HEK293 (cell line): ENCODE measurements around the gene EGR1.

Experiments used
- GLI4 ChIP-seq: fragments of 450-650 bp; formaldehyde crosslinking; IDR thresholded peaks from 2 replicates; pipeline ENCODE4 v1.5.1; 2016; ENCODE audit warnings: missing biosample characterization, missing genetic modification characterization
- GLIS1 ChIP-seq: fragments of 450-650 bp; formaldehyde crosslinking; IDR thresholded peaks from 2 replicates; pipeline ENCODE4 v1.5.1; 2016; ENCODE audit warnings: missing biosample characterization, missing genetic modification characterization
- HOXD13 ChIP-seq: sonication (generic); formaldehyde crosslinking; IDR thresholded peaks from 2 replicates; pipeline ENCODE4 v1.8.0; 2022; ENCODE audit warnings: missing genetic modification reagents, borderline replicate concordance
- KLF1 ChIP-seq: fragments of 450-650 bp; formaldehyde crosslinking; IDR thresholded peaks from 2 replicates; pipeline ENCODE4 v1.5.1; 2016; ENCODE audit warnings: missing biosample characterization, missing genetic modification characterization
- KLF8 ChIP-seq: fragments of 450-650 bp; formaldehyde crosslinking; IDR thresholded peaks from 2 replicates; pipeline ENCODE4 v1.5.1; 2016; ENCODE audit warnings: missing biosample characterization, missing genetic modification characterization
- KLF9 ChIP-seq: fragments of 450-650 bp; formaldehyde crosslinking; IDR thresholded peaks from 2 replicates; pipeline ENCODE4 v1.5.1; 2016; ENCODE audit warnings: missing biosample characterization, missing genetic modification characterization, low read depth
- PRDM1 ChIP-seq: fragments of 450-650 bp; formaldehyde crosslinking; IDR thresholded peaks from 2 replicates; pipeline ENCODE4; 2016; ENCODE audit warnings: missing biosample characterization, missing genetic modification characterization
- PRDM10 ChIP-seq: fragments of 450-650 bp; formaldehyde crosslinking; IDR thresholded peaks from 2 replicates; pipeline ENCODE4 v1.5.1; 2016; ENCODE audit warnings: missing biosample characterization, missing genetic modification characterization
- SALL2 ChIP-seq: fragments of 450-650 bp; formaldehyde crosslinking; IDR thresholded peaks from 2 replicates; pipeline ENCODE4 v1.5.0; 2017; ENCODE audit warnings: missing biosample characterization, mild to moderate bottlenecking, missing genetic modification characterization, borderline replicate concordance
- SETDB1 ChIP-seq: IDR thresholded peaks from one replicate; pipeline ENCODE4 v1.6.1; 2017; ENCODE audit warnings: mild to moderate bottlenecking, low read length, moderate library complexity, mixed read lengths; ENCODE audit not compliant: insufficient read length
- TSHZ1 ChIP-seq: fragments of 450-650 bp; formaldehyde crosslinking; IDR thresholded peaks from 2 replicates; pipeline ENCODE4 v1.5.1; 2016; ENCODE audit warnings: missing biosample characterization, missing genetic modification characterization, borderline replicate concordance
- YY2 ChIP-seq: fragments of 450-650 bp; formaldehyde crosslinking; IDR thresholded peaks from 2 replicates; pipeline ENCODE4 v1.5.1; 2016; ENCODE audit warnings: missing biosample characterization, missing genetic modification characterization
- ZBTB49 ChIP-seq: fragments of 450-650 bp; formaldehyde crosslinking; IDR thresholded peaks from 2 replicates; pipeline ENCODE4 v1.5.1; 2016; ENCODE audit warnings: missing biosample characterization, missing genetic modification characterization, low read depth
- ZNF112 ChIP-seq: fragments of 450-650 bp; formaldehyde crosslinking; IDR thresholded peaks from 2 replicates; pipeline ENCODE4 v1.5.0; 2017; ENCODE audit warnings: missing biosample characterization, missing genetic modification characterization
- ZNF138 ChIP-seq: fragments of 450-650 bp; formaldehyde crosslinking; IDR thresholded peaks from 2 replicates; pipeline ENCODE4 v1.5.1; 2016; ENCODE audit warnings: missing biosample characterization, missing genetic modification characterization, borderline replicate concordance
- ZNF2 ChIP-seq: fragments of 450-650 bp; formaldehyde crosslinking; IDR thresholded peaks from 2 replicates; pipeline ENCODE4 v1.5.1; 2016; ENCODE audit warnings: missing biosample characterization, missing genetic modification characterization
- ZNF211 ChIP-seq: fragments of 450-650 bp; formaldehyde crosslinking; IDR thresholded peaks from 2 replicates; pipeline ENCODE4 v1.5.1; 2016; ENCODE audit warnings: low read depth, missing biosample characterization, missing genetic modification characterization
- ZNF23 ChIP-seq: fragments of 450-650 bp; formaldehyde crosslinking; IDR thresholded peaks from 2 replicates; pipeline ENCODE4 v1.5.1; 2016; ENCODE audit warnings: missing biosample characterization, missing genetic modification characterization, borderline replicate concordance
- ZNF239 ChIP-seq: fragments of 450-650 bp; formaldehyde crosslinking; IDR thresholded peaks from 2 replicates; pipeline ENCODE4 v1.5.1; 2016; ENCODE audit warnings: missing biosample characterization, missing genetic modification characterization
- ZNF274 ChIP-seq, 2 experiments: fragments of 200-500 bp in 1 of 2; fragments of 450-650 bp in 1 of 2; sonication (Bioruptor generic) in 1 of 2; formaldehyde crosslinking in 1 of 2; IDR thresholded peaks; 2 replicates each; pipeline versions ENCODE4 v1.5.1 to v1.6.1; 2014 to 2016; ENCODE audit warnings: borderline replicate concordance in 1 of 2, inconsistent platforms in 1 of 2, low read length in 1 of 2, missing biosample characterization in 1 of 2, missing genetic modification characterization in 1 of 2
- ZNF311 ChIP-seq: fragments of 450-650 bp; formaldehyde crosslinking; IDR thresholded peaks from 2 replicates; pipeline ENCODE4 v1.5.1; 2017; ENCODE audit warnings: missing biosample characterization, missing genetic modification characterization, borderline replicate concordance
- ZNF335 ChIP-seq: fragments of 450-650 bp; formaldehyde crosslinking; conservative IDR thresholded peaks from 2 replicates; pipeline ENCODE4 v1.5.1; 2016; ENCODE audit warnings: missing biosample characterization, missing genetic modification characterization
- ZNF404 ChIP-seq: fragments of 450-650 bp; formaldehyde crosslinking; IDR thresholded peaks from 2 replicates; pipeline ENCODE4 v1.5.1; 2017; ENCODE audit warnings: missing biosample characterization, missing genetic modification characterization
- ZNF416 ChIP-seq: fragments of 450-650 bp; formaldehyde crosslinking; IDR thresholded peaks from 2 replicates; pipeline ENCODE4 v1.5.1; 2016; ENCODE audit warnings: missing biosample characterization, missing genetic modification characterization
- ZNF558 ChIP-seq: fragments of 450-650 bp; formaldehyde crosslinking; IDR thresholded peaks from 2 replicates; pipeline ENCODE4 v1.5.1; 2016; ENCODE audit warnings: missing biosample characterization, missing genetic modification characterization
- ZNF560 ChIP-seq: fragments of 450-650 bp; formaldehyde crosslinking; IDR thresholded peaks from 2 replicates; pipeline ENCODE4 v1.5.1; 2017; ENCODE audit warnings: missing biosample characterization, missing genetic modification characterization, borderline replicate concordance
- ZNF585B ChIP-seq: fragments of 450-650 bp; formaldehyde crosslinking; IDR thresholded peaks from 2 replicates; pipeline ENCODE4 v1.5.1; 2016; ENCODE audit warnings: missing biosample characterization, missing genetic modification characterization
- ZNF610 ChIP-seq: fragments of 450-650 bp; formaldehyde crosslinking; IDR thresholded peaks from 2 replicates; pipeline ENCODE4 v1.5.1; 2016; ENCODE audit warnings: missing biosample characterization, missing genetic modification characterization, borderline replicate concordance
- ZNF654 ChIP-seq: fragments of 450-650 bp; formaldehyde crosslinking; IDR thresholded peaks from 2 replicates; pipeline ENCODE4 v1.5.1; 2016; ENCODE audit warnings: low read depth, missing biosample characterization, missing genetic modification characterization
- ZNF670 ChIP-seq: fragments of 450-650 bp; formaldehyde crosslinking; IDR thresholded peaks from 2 replicates; pipeline ENCODE4 v1.5.1; 2016; ENCODE audit warnings: missing biosample characterization, missing genetic modification characterization, low read depth
- ZXDB ChIP-seq: fragments of 450-650 bp; formaldehyde crosslinking; IDR thresholded peaks from 2 replicates; pipeline ENCODE4 v1.5.1; 2016; ENCODE audit warnings: missing biosample characterization, missing genetic modification characterization

The EGR1 gene

DNA sequence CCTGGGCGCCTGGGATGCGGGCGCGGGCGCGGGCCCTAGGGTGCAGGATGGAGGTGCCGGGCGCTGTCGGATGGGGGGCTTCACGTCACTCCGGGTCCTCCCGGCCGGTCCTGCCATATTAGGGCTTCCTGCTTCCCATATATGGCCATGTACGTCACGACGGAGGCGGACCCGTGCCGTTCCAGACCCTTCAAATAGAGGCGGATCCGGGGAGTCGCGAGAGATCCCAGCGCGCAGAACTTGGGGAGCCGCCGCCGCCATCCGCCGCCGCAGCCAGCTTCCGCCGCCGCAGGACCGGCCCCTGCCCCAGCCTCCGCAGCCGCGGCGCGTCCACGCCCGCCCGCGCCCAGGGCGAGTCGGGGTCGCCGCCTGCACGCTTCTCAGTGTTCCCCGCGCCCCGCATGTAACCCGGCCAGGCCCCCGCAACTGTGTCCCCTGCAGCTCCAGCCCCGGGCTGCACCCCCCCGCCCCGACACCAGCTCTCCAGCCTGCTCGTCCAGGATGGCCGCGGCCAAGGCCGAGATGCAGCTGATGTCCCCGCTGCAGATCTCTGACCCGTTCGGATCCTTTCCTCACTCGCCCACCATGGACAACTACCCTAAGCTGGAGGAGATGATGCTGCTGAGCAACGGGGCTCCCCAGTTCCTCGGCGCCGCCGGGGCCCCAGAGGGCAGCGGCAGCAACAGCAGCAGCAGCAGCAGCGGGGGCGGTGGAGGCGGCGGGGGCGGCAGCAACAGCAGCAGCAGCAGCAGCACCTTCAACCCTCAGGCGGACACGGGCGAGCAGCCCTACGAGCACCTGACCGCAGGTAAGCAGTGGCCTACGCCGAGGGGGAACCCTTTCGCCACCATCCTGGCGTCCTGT lies at the start of gene EGR1 (continued):
- TF ChIP-seq PRDM10 (no peak), HOXD13 (CRISPR knock-in tag) (no peak), ZNF335 (tag by site-specific recombination) (peak; percentile 71), PRDM1 (tag by site-specific recombination) (no peak), ZNF585B (peak; percentile 27), GLI4 (tag by site-specific recombination) (no peak), KLF1 (tag by site-specific recombination) (no peak), ZNF23 (no peak), ZNF239 (tag by site-specific recombination) (no peak), ZBTB49 (tag by site-specific recombination) (no peak), ZNF670 (no peak), ZXDB (tag by site-specific recombination) (no peak), KLF8 (tag by site-specific recombination) (no peak), ZNF610 (tag by site-specific recombination) (no peak), ZNF654 (no peak), ZNF112 (tag by site-specific recombination) (no peak), ZNF558 (tag by site-specific recombination) (no peak), ZNF404 (tag by site-specific recombination) (no peak), ZNF2 (tag by site-specific recombination) (no peak), ZNF416 (tag by site-specific recombination) (no peak), ZNF560 (tag by site-specific recombination) (no peak), TSHZ1 (no peak), SETDB1 (no peak), KLF9 (tag by site-specific recombination) (no peak), YY2 (peak; percentile 15; the same call in 1 of the 2 replicates), ZNF274 (IDR thresholded peaks at IDR 0.05; ENCODE audit: low read length) (no peak), ZNF274 (tag by site-specific recombination; IDR thresholded peaks at IDR 0.05; ENCODE audit: borderline replicate concordance) (no peak), ZNF138 (no peak), ZNF311 (tag by site-specific recombination) (no peak), SALL2 (tag by site-specific recombination) (no peak), ZNF211 (tag by site-specific recombination) (no peak), GLIS1 (tag by site-specific recombination) (no peak)
